Gastrocnemius medialis (tissue), 4 donors: Measurements from ENCODE around the gene AIDA. TPM values are rescaled to one million over a fixed set of nuclear protein-coding genes. Genes with fewer than 3 reads are reported as not detected.

Experiments used
- ATAC-seq, 2 donors: fragments of 150-250 bp; one replicate each; pipeline ENCODE4 v1.9.1; 2016
- DNase-seq, 2 donors: peaks; one replicate each; pipeline ENCODE4 v3.0.0-alpha.2; 2019
- H3K27ac ChIP-seq, 4 donors: fragments of 200-600 bp; sonication (generic); 1 replicate in 1 of 4; 2 replicates in 3 of 4; pipeline ENCODE4 v1.5.1; 2016 to 2018; ENCODE audit warnings: mild to moderate bottlenecking in 2 of 4, moderate library complexity in 1 of 4
- H3K27me3 ChIP-seq, 3 donors: fragments of 200-600 bp; sonication (generic) in 2 of 3; 1 replicate in 1 of 3; 2 replicates in 2 of 3; pipeline versions ENCODE4 v1.5.1 to v1.6.0; 2016 to 2019; ENCODE audit warnings: mild to moderate bottlenecking in 1 of 3, moderate library complexity in 1 of 3
- H3K36me3 ChIP-seq, 2 donors: fragments of 200-600 bp; sonication (generic) in 1 of 2; one replicate each; pipeline ENCODE4 v1.5.1; 2017 to 2018
- H3K4me1 ChIP-seq, 2 donors: fragments of 200-600 bp; sonication (generic) in 1 of 2; one replicate each; pipeline ENCODE4 v1.5.1; 2016 to 2017; ENCODE audit warnings: mild to moderate bottlenecking in 2 of 2
- H3K4me3 ChIP-seq, 4 donors: fragments of 200-600 bp; sonication (generic) in 3 of 4; 1 replicate in 1 of 4; 2 replicates in 3 of 4; pipeline ENCODE4 v1.5.1; 2016 to 2019; ENCODE audit warnings: mild to moderate bottlenecking in 2 of 4
- H3K9me3 ChIP-seq, 3 donors: fragments of 200-600 bp; sonication (generic) in 2 of 3; 1 replicate in 1 of 3; 2 replicates in 2 of 3; pipeline ENCODE4 v1.5.1; 2016 to 2019
- POLR2A ChIP-seq, 2 donors: fragments of 450-650 bp; IDR thresholded peaks; one replicate each; pipeline ENCODE4 v1.6.1; 2017; ENCODE audit warnings: antibody characterized with exemption in 2 of 2, mild to moderate bottlenecking in 2 of 2, moderate library complexity in 2 of 2
- in situ Hi-C, 4 donors: fragments of 200-750 bp; cut with MboI; loops; one replicate each; pipeline versions ENCODE4 v1.15.0 to v1.8.0; 2017; ENCODE audit warnings: low sequenced_read_pairs in 4 of 4
- intact Hi-C: fragments of 100-400 bp; cut with DNase I; formaldehyde crosslinking; loops from one replicate; pipeline ENCODE4 v1.15.1; 2023; ENCODE audit warnings: low total_unique reads
- total RNA-seq, 4 donors: library from RNA; depleted of rRNA; stranded (reverse); fragments of >200 nt; gene quantifications; one replicate each; pipeline versions ENCODE4 v1.1.0 to v1.2.3, GENCODE V29; 2016
- TF ChIP-seq, protein P1 (sequence below), 5 experiments: fragments of 450-650 bp in 3 of 5; fragments of 200-600 bp in 2 of 5; sonication (generic) in 2 of 5; IDR thresholded peaks in 4 of 5; conservative IDR thresholded peaks in 1 of 5; 1 replicate in 4 of 5; 2 replicates in 1 of 5; pipeline ENCODE4 v1.5.1; 2016 to 2019; ENCODE audit warnings: antibody characterized with exemption in 5 of 5, mild to moderate bottlenecking in 3 of 5, moderate library complexity in 3 of 5

AIDA gene
- total RNA-seq, 4 donors from 2014 or later: 19.6 to 32.8 (median 25.8) TPM

DNA sequence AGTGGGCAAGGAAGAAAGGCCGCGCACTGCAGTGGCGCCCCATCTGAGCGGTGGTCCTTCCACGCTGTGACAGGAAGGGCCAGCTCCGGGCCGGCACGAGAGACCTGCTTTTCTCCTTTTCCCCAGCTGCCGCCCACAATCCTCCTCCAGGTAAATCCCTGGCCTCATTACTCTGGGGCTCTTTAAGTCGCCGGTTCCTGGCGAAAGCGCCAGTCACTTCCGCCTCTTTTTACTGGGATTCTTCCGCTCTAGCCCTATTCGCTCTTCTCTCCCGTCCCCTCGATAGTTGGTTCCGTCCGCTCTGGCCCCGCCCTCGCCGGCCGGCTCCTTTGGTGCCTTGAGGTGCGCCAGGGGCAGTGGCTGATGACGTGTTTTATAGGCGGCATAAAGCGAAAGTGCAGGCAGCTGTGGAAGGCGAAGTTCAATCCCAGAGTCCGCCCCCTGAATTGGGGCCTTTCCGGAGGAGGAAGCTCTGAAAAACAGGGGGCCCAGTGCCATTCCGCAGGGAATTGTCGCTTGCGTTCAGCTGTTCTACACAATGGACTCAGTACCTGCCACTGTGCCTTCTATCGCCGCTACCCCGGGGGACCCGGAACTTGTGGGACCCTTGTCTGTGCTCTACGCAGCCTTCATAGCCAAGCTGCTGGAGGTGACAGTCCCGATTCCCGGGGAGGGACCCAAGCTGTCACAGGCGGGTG, 68.2 kb downstream of the AIDA start:
- ATAC-seq: peak; percentile 99
- no peaks in the 10 kb centered on the region for H3K27me3 ChIP-seq
- H3K27ac ChIP-seq: peak overlapping the region; percentile 86 to 96 (median 90)
- peaks cover 12 to 15% of the 10 kb centered on the region in 2 donors for H3K4me1 ChIP-seq
- H3K9me3 ChIP-seq: no peaks in the 10 kb centered on the region
- peak; percentile 94 to 98 for DNase-seq
- TF ChIP-seq, protein P1, sequence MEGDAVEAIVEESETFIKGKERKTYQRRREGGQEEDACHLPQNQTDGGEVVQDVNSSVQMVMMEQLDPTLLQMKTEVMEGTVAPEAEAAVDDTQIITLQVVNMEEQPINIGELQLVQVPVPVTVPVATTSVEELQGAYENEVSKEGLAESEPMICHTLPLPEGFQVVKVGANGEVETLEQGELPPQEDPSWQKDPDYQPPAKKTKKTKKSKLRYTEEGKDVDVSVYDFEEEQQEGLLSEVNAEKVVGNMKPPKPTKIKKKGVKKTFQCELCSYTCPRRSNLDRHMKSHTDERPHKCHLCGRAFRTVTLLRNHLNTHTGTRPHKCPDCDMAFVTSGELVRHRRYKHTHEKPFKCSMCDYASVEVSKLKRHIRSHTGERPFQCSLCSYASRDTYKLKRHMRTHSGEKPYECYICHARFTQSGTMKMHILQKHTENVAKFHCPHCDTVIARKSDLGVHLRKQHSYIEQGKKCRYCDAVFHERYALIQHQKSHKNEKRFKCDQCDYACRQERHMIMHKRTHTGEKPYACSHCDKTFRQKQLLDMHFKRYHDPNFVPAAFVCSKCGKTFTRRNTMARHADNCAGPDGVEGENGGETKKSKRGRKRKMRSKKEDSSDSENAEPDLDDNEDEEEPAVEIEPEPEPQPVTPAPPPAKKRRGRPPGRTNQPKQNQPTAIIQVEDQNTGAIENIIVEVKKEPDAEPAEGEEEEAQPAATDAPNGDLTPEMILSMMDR (IDR thresholded peaks at IDR 0.05 in 4 of 5, conservative IDR thresholded peaks at IDR 0.05 in 1 of 5): peak in 1 of 5 experiments; percentile 14
- peak; percentile 68 to 72 for TF ChIP-seq POLR2A (IDR thresholded peaks at IDR 0.05)
- in situ Hi-C loops (loop anchor here (10.0 to 25.0 kb wide), 2 partner anchors 71 to 907 kb away; partner anchors contain the start of genes DUSP10 (in 4 of the 4), AIDA (in 2 of the 4) and BROX (in 2 of the 4)), intact Hi-C loops (loop anchor here (1.0 to 5.0 kb wide), 4 partner anchors 26 to 1348 kb away; partner anchors contain the start of genes AIDA, BROX and MIA3)
- peaks cover 0 to 16% of the 10 kb centered on the region in 2 donors for H3K36me3 ChIP-seq
- peak overlapping the region; percentile 77 to 97 (median 88) for H3K4me3 ChIP-seq

DNA sequence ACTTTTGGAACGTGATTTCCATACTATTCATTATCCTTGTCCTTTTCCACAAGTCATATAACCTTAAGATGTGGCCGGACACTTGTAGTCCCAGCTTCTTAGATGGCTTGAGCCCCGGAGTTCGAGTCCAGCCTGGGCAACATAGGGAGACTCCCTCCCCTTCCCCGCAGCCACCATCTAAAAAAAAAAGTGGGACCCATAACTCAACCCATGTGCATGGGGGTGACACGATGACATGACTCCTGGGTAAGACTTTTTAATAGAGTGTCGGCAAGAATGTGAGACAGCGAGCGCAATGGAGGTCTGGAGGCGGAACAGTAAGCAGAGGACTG, 68.7 kb downstream of the AIDA start:
- no peaks in the 10 kb centered on the region for H3K9me3 ChIP-seq
- peaks cover 0 to 13% of the 10 kb centered on the region in 2 donors for H3K36me3 ChIP-seq
- peaks cover 12 to 15% of the 10 kb centered on the region in 2 donors for H3K4me1 ChIP-seq
- peak overlapping the region; percentile 86 to 96 (median 90) for H3K27ac ChIP-seq
- DNase-seq (no peak), ATAC-seq (peak; percentile 49 to 54)
- H3K4me3 ChIP-seq: peak overlapping the region; percentile 77 to 97 (median 88)
- no peak for TF ChIP-seq POLR2A (IDR thresholded peaks at IDR 0.05)
- no peaks in the 10 kb centered on the region for H3K27me3 ChIP-seq
- intact Hi-C loops: loop anchor here (1.0 to 5.0 kb wide), 3 partner anchors 25 to 1349 kb away; partner anchors contain the start of gene MIA3
- in situ Hi-C loops: loop anchor here (10.0 to 25.0 kb wide), 2 partner anchors 71 to 906 kb away; partner anchors contain the start of genes DUSP10 (in 4 of the 4), AIDA (in 2 of the 4) and BROX (in 2 of the 4)

DNA sequence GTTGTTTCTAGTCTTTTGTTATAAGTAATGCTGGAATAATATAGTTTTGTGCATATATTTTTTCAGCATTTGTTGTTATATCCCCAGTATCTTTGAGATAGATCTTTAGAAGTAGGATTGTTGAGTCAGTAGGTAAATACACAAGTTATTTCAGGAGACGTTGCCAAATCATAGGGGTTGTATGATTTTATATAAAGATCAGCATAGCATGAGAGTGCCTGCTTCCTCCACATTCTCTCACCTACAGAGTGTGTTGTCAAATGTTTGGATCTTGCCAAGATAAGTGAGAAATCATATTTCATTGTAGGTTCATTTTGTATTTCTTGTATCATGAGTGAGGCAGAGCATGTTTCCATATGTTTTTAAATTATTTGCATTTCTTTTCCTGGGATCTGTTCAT, 69.8 kb downstream of the AIDA start:
- no peak overlapping the region for H3K4me3 ChIP-seq
- in situ Hi-C loops: loop anchor here (10.0 to 25.0 kb wide), 2 partner anchors 72 to 905 kb away; partner anchors contain the start of genes DUSP10 (in 4 of the 4), AIDA (in 2 of the 4) and BROX (in 2 of the 4)
- ATAC-seq: no peak
- intact Hi-C loops: loop anchor here (5.0 kb wide), 2 partner anchors 50 to 1350 kb away; no protein-coding TSS in a partner anchor
- H3K27me3 ChIP-seq: no peaks in the 10 kb centered on the region
- H3K27ac ChIP-seq: no peak overlapping the region
- TF ChIP-seq POLR2A (IDR thresholded peaks at IDR 0.05): no peak
- TF ChIP-seq, protein P1 (IDR thresholded peaks at IDR 0.05 in 4 of 5, conservative IDR thresholded peaks at IDR 0.05 in 1 of 5): no peak
- H3K9me3 ChIP-seq: no peaks in the 10 kb centered on the region
- peaks cover 12 to 15% of the 10 kb centered on the region in 2 donors for H3K4me1 ChIP-seq
- peaks cover 0 to 23% of the 10 kb centered on the region in 2 donors for H3K36me3 ChIP-seq
- no peak for DNase-seq

- peaks cover 12 to 15% of the 10 kb centered on the region in 2 donors for H3K4me1 ChIP-seq
- H3K27me3 ChIP-seq: no peaks in the 10 kb centered on the region
- intact Hi-C loops (loop anchor here (5.0 kb wide), 2 partner anchors 49 to 1351 kb away; no protein-coding TSS in a partner anchor), in situ Hi-C loops (loop anchor here (10.0 to 25.0 kb wide), 2 partner anchors 73 to 904 kb away; partner anchors contain the start of genes DUSP10 (in 4 of the 4), AIDA (in 2 of the 4) and BROX (in 2 of the 4))
- no peak overlapping the region for H3K27ac ChIP-seq
- H3K4me3 ChIP-seq: no peak overlapping the region
- H3K9me3 ChIP-seq: no peaks in the 10 kb centered on the region
- ATAC-seq: no peak
- TF ChIP-seq, protein P1 (IDR thresholded peaks at IDR 0.05 in 4 of 5, conservative IDR thresholded peaks at IDR 0.05 in 1 of 5): no peak
- TF ChIP-seq POLR2A (IDR thresholded peaks at IDR 0.05): no peak
- peaks cover 0 to 12% of the 10 kb centered on the region in 2 donors for H3K36me3 ChIP-seq
- no peak for DNase-seq
Observed at GRCh38 chr1:222641269-222641948, 70.9 kb downstream of the AIDA start.
